Neural cell (in vitro differentiated cells): ENCODE results near the gene SLC6A18. TPM values are rescaled to one million over a fixed set of nuclear protein-coding genes. Genes with fewer than 3 reads are reported as not detected.

Experiments used
- H2AFZ ChIP-seq: fragments of 200-600, 300-800 bp; sonication (generic), shearing (Covaris generic); 2 replicates; pipeline ENCODE4 v1.6.0; 2014; ENCODE audit warnings: low read depth, mild to moderate bottlenecking, antibody characterized with exemption, low read length, moderate library complexity
- H3F3A ChIP-seq: fragments of 200-600 bp; shearing (Covaris generic); 2 replicates; pipeline ENCODE4 v1.6.1; 2016; ENCODE audit warnings: mild to moderate bottlenecking, moderate library complexity, mixed read lengths, antibody characterized with exemption, low read length; ENCODE audit not compliant: insufficient read depth, poor library complexity, severe bottlenecking
- H3K27ac ChIP-seq: fragments of 200-600, 300-800 bp; sonication (generic), shearing (Covaris generic); 2 replicates; pipeline ENCODE4 v1.5.1; 2014; ENCODE audit warnings: mild to moderate bottlenecking, low read length, moderate library complexity
- H3K27me3 ChIP-seq: fragments of 300-800, 200-600 bp; sonication (generic), shearing (Covaris generic); 2 replicates; pipeline ENCODE4 v1.6.0; 2014; ENCODE audit warnings: mild to moderate bottlenecking, low read depth, low read length, moderate library complexity; ENCODE audit not compliant: insufficient read depth
- H3K36me3 ChIP-seq: fragments of 300-800, 200-600 bp; sonication (generic), shearing (Covaris generic); 2 replicates; pipeline ENCODE4 v1.5.1; 2014; ENCODE audit warnings: mild to moderate bottlenecking, antibody characterized with exemption, low read length, moderate library complexity; ENCODE audit not compliant: insufficient read depth
- H3K4me2 ChIP-seq: fragments of 300-800, 200-600 bp; sonication (generic), shearing (Covaris generic); 2 replicates; pipeline ENCODE4 v1.6.0; 2014; ENCODE audit warnings: mild to moderate bottlenecking, low read length
- H3K4me3 ChIP-seq: fragments of 300-800, 200-600 bp; sonication (generic), shearing (Covaris generic); 2 replicates; pipeline ENCODE4 v1.5.1; 2014; ENCODE audit warnings: mild to moderate bottlenecking, low read length, moderate library complexity
- H3K79me2 ChIP-seq: fragments of 200-600 bp; shearing (Covaris generic); replicated peaks from 2 replicates; pipeline ENCODE4 v1.6.0; 2014; ENCODE audit warnings: mild to moderate bottlenecking, low read length, moderate library complexity; ENCODE audit not compliant: insufficient read depth
- H3K9ac ChIP-seq: fragments of 300-800, 200-600 bp; sonication (generic), shearing (Covaris generic); 2 replicates; pipeline ENCODE4 v1.6.1; 2016; ENCODE audit warnings: mild to moderate bottlenecking, low read length, mixed read lengths
- H3K9me2 ChIP-seq: fragments of 200-600 bp; shearing (Covaris generic); 2 replicates; pipeline ENCODE4 v1.6.1; 2016; ENCODE audit warnings: mild to moderate bottlenecking, low read length, mixed read lengths; ENCODE audit not compliant: insufficient read depth
- H3K9me3 ChIP-seq: fragments of 200-600, 300-800 bp; sonication (generic), shearing (Covaris generic); 2 replicates; pipeline ENCODE4 v1.6.1; 2016; ENCODE audit warnings: mild to moderate bottlenecking, mixed run types, low read length, moderate library complexity, mixed read lengths
- H4K20me1 ChIP-seq: fragments of 200-600 bp; shearing (Covaris generic); 2 replicates; pipeline ENCODE4 v1.6.1; 2016; ENCODE audit warnings: mild to moderate bottlenecking, mixed run types; ENCODE audit not compliant: insufficient read depth
- CTCF ChIP-seq: fragments of 450-650 bp; IDR thresholded peaks from 2 replicates; pipeline ENCODE4 v1.5.1; 2014; ENCODE audit warnings: antibody characterized with exemption, mild to moderate bottlenecking, moderate library complexity; ENCODE audit not compliant: poor library complexity, severe bottlenecking
- EP300 ChIP-seq: fragments of 450-650 bp; conservative IDR thresholded peaks from 2 replicates; pipeline ENCODE4 v1.6.1; 2014; ENCODE audit warnings: antibody characterized with exemption, mild to moderate bottlenecking, moderate library complexity; ENCODE audit not compliant: poor library complexity, severe bottlenecking
- EZH2 ChIP-seq: fragments of 200-600, 300-800 bp; shearing (Covaris generic), sonication (generic); IDR thresholded peaks from 2 replicates; pipeline ENCODE4 v1.6.1; 2014; ENCODE audit warnings: antibody characterized with exemption, low read length, borderline replicate concordance, mild to moderate bottlenecking; ENCODE audit not compliant: insufficient read depth, poor library complexity, severe bottlenecking
- MXI1 ChIP-seq: fragments of 450-650 bp; conservative IDR thresholded peaks from 2 replicates; pipeline ENCODE4 v1.6.1; 2014; ENCODE audit warnings: antibody characterized with exemption, mild to moderate bottlenecking; ENCODE audit not compliant: poor library complexity, severe bottlenecking
- POLR2AphosphoS5 ChIP-seq: IDR thresholded peaks from 2 replicates; pipeline ENCODE4 v1.6.1; 2012
- RAD21 ChIP-seq: fragments of 450-650 bp; conservative IDR thresholded peaks from 2 replicates; pipeline ENCODE4 v1.6.1; 2014; ENCODE audit warnings: antibody characterized with exemption, mild to moderate bottlenecking, moderate library complexity
- REST ChIP-seq: IDR thresholded peaks from 2 replicates; pipeline ENCODE4 v1.6.1; 2012; ENCODE audit warnings: borderline replicate concordance
- SMC3 ChIP-seq: fragments of 450-650 bp; conservative IDR thresholded peaks from 2 replicates; pipeline ENCODE4 v1.6.1; 2014; ENCODE audit warnings: antibody characterized with exemption, mild to moderate bottlenecking, moderate library complexity; ENCODE audit not compliant: poor library complexity
- TAF1 ChIP-seq: IDR thresholded peaks from 2 replicates; pipeline ENCODE4 v1.6.1; 2012; ENCODE audit warnings: low read depth
- polyA plus RNA-seq: library from polyadenylated mRNA; depleted of rRNA; stranded (reverse); fragments of >200 nt; gene quantifications from 2 replicates; pipeline ENCODE4 v1.2.3, GENCODE V29; 2014

SLC6A18 gene
- polyA plus RNA-seq, 1 donor from 2014 or later: not detected

GRCh38 chr5:1292846-1293415 lies 67.8 kb downstream of the SLC6A18 start:
- Histone ChIP-seq H3K4me2 (no peak overlapping the region), H3F3A (no peaks in the 10 kb centered on the region), H3K27me3 (peaks cover 21% of the 10 kb centered on the region), H3K27ac (no peak overlapping the region), H2AFZ (no peak overlapping the region), H3K9ac (no peak overlapping the region), H3K79me2 (no peaks in the 10 kb centered on the region), H3K4me3 (no peak overlapping the region), H4K20me1 (no peaks in the 10 kb centered on the region), H3K9me2 (no peaks in the 10 kb centered on the region), H3K9me3 (no peaks in the 10 kb centered on the region), H3K36me3 (no peaks in the 10 kb centered on the region)
- TF ChIP-seq POLR2AphosphoS5 (no peak), SMC3 (no peak), MXI1 (no peak), EZH2 (no peak), TAF1 (no peak), EP300 (no peak), RAD21 (no peak), REST (no peak), CTCF (no peak)

GRCh38 chr5:1293416-1294205 lies 68.4 kb downstream of the SLC6A18 start:
- Histone ChIP-seq H3K9ac (no peak overlapping the region), H3K4me3 (no peak overlapping the region), H3K4me2 (no peak overlapping the region), H3F3A (no peaks in the 10 kb centered on the region), H3K27me3 (peaks cover 21% of the 10 kb centered on the region), H3K36me3 (no peaks in the 10 kb centered on the region), H4K20me1 (no peaks in the 10 kb centered on the region), H2AFZ (no peak overlapping the region), H3K9me2 (no peaks in the 10 kb centered on the region), H3K9me3 (no peaks in the 10 kb centered on the region), H3K79me2 (no peaks in the 10 kb centered on the region), H3K27ac (no peak overlapping the region)
- no peak for TF ChIP-seq CTCF
- TF ChIP-seq REST: no peak
- no peak for TF ChIP-seq RAD21
- no peak for TF ChIP-seq EZH2
- no peak for TF ChIP-seq POLR2AphosphoS5
- no peak for TF ChIP-seq TAF1
- no peak for TF ChIP-seq EP300
- no peak for TF ChIP-seq SMC3
- no peak for TF ChIP-seq MXI1
